GM12878 (cell line): ENCODE results near the gene CAPS. TPM values are rescaled to one million over a fixed set of nuclear protein-coding genes. Genes with fewer than 3 reads are reported as not detected.

Source experiments
- ATAC-seq: fragments of 200-7000 bp; cut with Tn5 transposase; 3 replicates; pipeline ENCODE4 v1.9.1; 2020; ENCODE audit warnings: mild to moderate bottlenecking, moderate library complexity
- BruUV-seq: library from RNA; stranded (reverse); fragments of 400-500 nt; replicated peaks from 2 replicates; lab custom pipeline; 2021; lab: Mats Ljungman, UMichigan
- CTCF ChIA-PET: fragments of 300-600 bp; sonication (Branson Sonifier 250); formaldehyde crosslinking; extraction: SDS; loops from one replicate; lab custom pipeline; 2021; ENCODE audit warnings: inconsistent platforms; lab: Yijun Ruan, JAX
- POLR2A ChIA-PET: fragments of 350-600 bp; formaldehyde crosslinking; extraction: SDS; loops from one replicate; lab custom pipeline; 2021; ENCODE audit warnings: inconsistent platforms; lab: Charles Lee
- RAD21 ChIA-PET: fragments of 300-600 bp; sonication (Branson Sonifier 250); formaldehyde crosslinking; loops from one replicate; lab custom pipeline; 2023; ENCODE audit warnings: antibody characterized with exemption; ENCODE audit not compliant: unreplicated experiment; lab: Charles Lee
- SMC1A ChIA-PET: fragments of 300-600 bp; sonication (Branson Sonifier 250); formaldehyde crosslinking; loops from one replicate; lab custom pipeline; 2023; ENCODE audit not compliant: unreplicated experiment, uncharacterized antibody; lab: Charles Lee
- DNase-seq: peaks from one replicate; pipeline ENCODE4 v3.0.0-alpha.2; 2011; ENCODE audit warnings: low read depth, low spot score
- FAIRE-seq: peaks from 3 replicates; lab custom pipeline; 2011; peaks lifted over from hg19 to GRCh38; lab: Jason Lieb, UNC
- H2AFZ ChIP-seq: 2 replicates; pipeline ENCODE4 v1.6.0; 2011; ENCODE audit warnings: low read depth, low read length, control low read depth; ENCODE audit not compliant: control insufficient read depth
- H3K27ac ChIP-seq: 2 replicates; pipeline ENCODE4 v1.5.1; 2011; ENCODE audit warnings: control low read depth; ENCODE audit not compliant: control insufficient read depth, insufficient read depth
- H3K27me3 ChIP-seq, 2 experiments: replicated peaks in 1 of 2; 2 replicates each; pipeline versions ENCODE4 v1.6.0 to v1.6.1; 2011; ENCODE audit warnings: low read length in 1 of 2; ENCODE audit not compliant: control insufficient read depth in 2 of 2, insufficient read depth in 2 of 2
- H3K36me3 ChIP-seq, 2 experiments: 2 replicates each; pipeline ENCODE4 v1.5.1; 2011; ENCODE audit warnings: low read length in 1 of 2; ENCODE audit not compliant: control insufficient read depth in 2 of 2, insufficient read depth in 2 of 2
- H3K4me1 ChIP-seq: 2 replicates; pipeline ENCODE4 v1.6.1; 2011; ENCODE audit warnings: mild to moderate bottlenecking, low read length, moderate library complexity, mixed read lengths; ENCODE audit not compliant: control insufficient read depth, insufficient read depth
- H3K4me2 ChIP-seq: 2 replicates; pipeline ENCODE4 v1.6.0; 2011; ENCODE audit warnings: control low read depth; ENCODE audit not compliant: control insufficient read depth, insufficient read depth
- H3K4me3 ChIP-seq: fragments of 200-600 bp; sonication (generic); 2 replicates; pipeline ENCODE4 v1.5.1; 2016
- H3K79me2 ChIP-seq: 2 replicates; pipeline ENCODE4 v1.6.0; 2011; ENCODE audit warnings: low read length; ENCODE audit not compliant: control insufficient read depth, insufficient read depth
- H3K9ac ChIP-seq: 2 replicates; pipeline ENCODE4 v1.8.0; 2011; ENCODE audit warnings: low read length, control low read depth, mixed read lengths; ENCODE audit not compliant: control insufficient read depth, insufficient read depth
- H3K9me3 ChIP-seq: replicated peaks from 3 replicates; pipeline ENCODE4 v1.5.1; 2011; ENCODE audit warnings: mild to moderate bottlenecking, low read length; ENCODE audit not compliant: control insufficient read depth, insufficient read depth
- H4K20me1 ChIP-seq: 2 replicates; pipeline ENCODE4 v1.6.0; 2011; ENCODE audit not compliant: control insufficient read depth, insufficient read depth
- JUND ChIP-seq: IDR thresholded peaks from 2 replicates; pipeline ENCODE4 v1.6.1; 2012; ENCODE audit warnings: low read depth, mild to moderate bottlenecking, low read length, improper control_type of control experiment, moderate library complexity
- WGBS: methylation state at CpG from one replicate; pipeline ENCODE4 v1.1.6; 2016; ENCODE audit warnings: low lambda C conversion rate; ENCODE audit not compliant: insufficient replicate concordance, insufficient coverage; ENCODE audit errors: missing lambda C conversion rate; 5-methylcytosine and 5-hydroxymethylcytosine counted together
- in situ Hi-C: fragments of 300-500 bp; cut with MboI; formaldehyde crosslinking; loops from 9 replicates; pipeline ENCODE4 v1.14.3; 2018; ENCODE audit warnings: mixed read lengths
- intact Hi-C: fragments of 100-400 bp; cut with micrococcal nuclease; formaldehyde crosslinking; loops from one replicate; pipeline ENCODE4 v1.14.2; 2022; ENCODE audit not compliant: unreplicated experiment
- polyA plus RNA-seq, 11 experiments: library from polyadenylated mRNA; depleted of rRNA in 4 of 11; unstranded in 6 of 11; stranded (reverse) in 5 of 11; fragments of >200 nt; fragmentation: Nextera tagmentation in 4 of 11; fragmentation: Illumina TruSeq in 1 of 11; extraction: Ambion mirVana in 4 of 11; extraction: Trizol in 1 of 11; gene quantifications; 1 replicate in 1 of 11; 2 replicates in 10 of 11; pipeline versions ENCODE4 v1.2.1 to v1.2.3, GENCODE V29; 2011 to 2016; ENCODE audit warnings: inconsistent platforms in 2 of 11, missing spikeins in 2 of 11, low read depth in 1 of 11
- total RNA-seq, 4 experiments: library from RNA; depleted of rRNA in 3 of 4; stranded (reverse); fragments of >200 nt in 3 of 4; fragmentation: Illumina TruSeq in 1 of 4; extraction: Trizol in 1 of 4; gene quantifications; 2 replicates each; pipeline versions ENCODE4 v1.2.1 to v1.2.3, GENCODE V29; 2013 to 2021
- TF ChIP-seq, protein P1 (sequence below): IDR thresholded peaks from 2 replicates; pipeline ENCODE4 v1.6.1; 2011; ENCODE audit warnings: borderline replicate concordance, low read depth, mild to moderate bottlenecking, moderate library complexity, mixed read lengths, low read length; ENCODE audit not compliant: insufficient read depth; ENCODE audit errors: extremely low read length
- TF ChIP-seq, protein P2 (sequence below): IDR thresholded peaks from 2 replicates; pipeline ENCODE4 v1.6.1; 2011; ENCODE audit warnings: low read depth, mild to moderate bottlenecking, low read length, moderate library complexity, borderline replicate concordance; ENCODE audit errors: extremely low read depth

CAPS gene
- total and polyA plus RNA-seq, 10 of the 15 experiments (the other 5 are each of a cell fraction or from before 2014, with no cell fraction given), result 0.09 to 6.9 (median 2.9) TPM

- intact Hi-C loops (no loop called here), in situ Hi-C loops (no loop called here)
- Histone ChIP-seq H3K4me2 (no peak overlapping the region), H3K27me3 (no peaks in the 10 kb centered on the region), H2AFZ (no peak overlapping the region), H3K36me3 (peaks cover 10 to 26% of the 10 kb centered on the region in 2 experiments; a peak in 3 of 4 replicates), H3K4me1 (peaks cover 15% of the 10 kb centered on the region), H3K9me3 (no peaks in the 10 kb centered on the region), H3K79me2 (peaks cover 29% of the 10 kb centered on the region), H3K9ac (no peak overlapping the region), H3K27ac (no peak overlapping the region), H4K20me1 (no peaks in the 10 kb centered on the region; the same call in 1 of the 2 replicates), H3K4me3 (no peak overlapping the region)
- no peak for DNase-seq
- ChIA-PET SMC1A (no interaction called here), POLR2A (no interaction called here), RAD21 (no interaction called here), CTCF (interaction anchor here (1.3 to 2.6 kb wide), 3 partner anchors 19 to 145 kb away, joined by 3 to 10 read pairs (median 5); no protein-coding TSS in a partner anchor)
- WGBS, result 78% methylated on average over 13 of the region's 13 CpGs
- TF ChIP-seq, protein P1, sequence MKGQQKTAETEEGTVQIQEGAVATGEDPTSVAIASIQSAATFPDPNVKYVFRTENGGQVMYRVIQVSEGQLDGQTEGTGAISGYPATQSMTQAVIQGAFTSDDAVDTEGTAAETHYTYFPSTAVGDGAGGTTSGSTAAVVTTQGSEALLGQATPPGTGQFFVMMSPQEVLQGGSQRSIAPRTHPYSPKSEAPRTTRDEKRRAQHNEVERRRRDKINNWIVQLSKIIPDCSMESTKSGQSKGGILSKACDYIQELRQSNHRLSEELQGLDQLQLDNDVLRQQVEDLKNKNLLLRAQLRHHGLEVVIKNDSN, result no peak
- TF ChIP-seq, protein P2, sequence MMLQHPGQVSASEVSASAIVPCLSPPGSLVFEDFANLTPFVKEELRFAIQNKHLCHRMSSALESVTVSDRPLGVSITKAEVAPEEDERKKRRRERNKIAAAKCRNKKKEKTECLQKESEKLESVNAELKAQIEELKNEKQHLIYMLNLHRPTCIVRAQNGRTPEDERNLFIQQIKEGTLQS, result no peak
- TF ChIP-seq JUND, result no peak
- FAIRE-seq, result no peak
- ATAC-seq, result no peak
- BruUV-seq, result no TSS peak
These were observed 34.9 kb downstream of the CAPS start for GRCh38 chr19:5948752-5949564.
